ENCODE measurements around the gene ZNF507. TPM values are rescaled to one million over a fixed set of nuclear protein-coding genes. Genes with fewer than 3 reads are reported as not detected.

The ZNF507 gene
- total RNA-seq, result 5.4 and 6.5 TPM in 2 replicates

GRCh38 chr19:32345261-32346207, at the start of gene ZNF507:
Gene ZNF507, plus strand, starts transcription at chr19:32345610. Its CDS starts 7,221 bp downstream, at chr19:32352831.

GRCh38 chr19:32405431-32406160, 60.2 kb downstream of the ZNF507 start, which contains the start of gene DPY19L3:
Gene DPY19L3, plus strand, starts transcription at chr19:32405770. Its CDS starts 2,484 bp downstream, at chr19:32408254.

Other genes starting within 250 kb of the ZNF507 start
- 15.6 and 23.9 TPM in 2 replicates for gene DPY19L3, start 60.2 kb downstream of the ZNF507 start, total RNA-seq
- gene PDCD5, start 235.6 kb downstream of the ZNF507 start, total RNA-seq, result 262 and 303 TPM in 2 replicates

Data from bronchus fibroblast of lung (primary cell).